Activated T-cell treated with anti-CD3 and anti-CD28 coated beads, Interleukin-2, amount 50 U/mL, for 72 hours (primary cell): ENCODE data around the gene MAP3K5. TPM values are rescaled to one million over a fixed set of nuclear protein-coding genes. Genes with fewer than 3 reads are reported as not detected.

ENCODE experiments used
- ATAC-seq, 2 donors: fragments of 150-1000 bp; cut with Tn5 transposase; replicated peaks in 1 of 2; 2 replicates each; pipeline ENCODE4 v1.10.0; 2021; ENCODE audit warnings: moderate library complexity in 2 of 2, mild to moderate bottlenecking in 1 of 2
- DNase-seq, 2 donors: peaks; one replicate each; pipeline ENCODE4 v3.0.0; 2021 to 2022; ENCODE audit warnings: mixed read lengths in 1 of 2
- H3K27ac Mint-ChIP-seq: one replicate; pipeline ENCODE4 v1.8.0; 2022; ENCODE audit warnings: mild to moderate bottlenecking, moderate library complexity, mixed read lengths
- H3K27me3 Mint-ChIP-seq: one replicate; pipeline ENCODE4 v1.8.0; 2022; ENCODE audit warnings: low read depth, mixed read lengths
- H3K36me3 Mint-ChIP-seq, 2 donors: one replicate each; pipeline ENCODE4 v1.8.0; 2022; ENCODE audit warnings: mixed read lengths in 2 of 2, mild to moderate bottlenecking in 1 of 2; ENCODE audit not compliant: insufficient read depth in 2 of 2
- H3K4me1 Mint-ChIP-seq: one replicate; pipeline ENCODE4 v1.8.0; 2022; ENCODE audit warnings: low read depth, mixed read lengths
- H3K4me3 Mint-ChIP-seq, 2 donors: one replicate each; pipeline ENCODE4 v1.8.0; 2022; ENCODE audit warnings: mild to moderate bottlenecking in 2 of 2, mixed read lengths in 2 of 2, moderate library complexity in 2 of 2
- H3K9me3 Mint-ChIP-seq, 2 donors: one replicate each; pipeline ENCODE4 v1.8.0; 2022; ENCODE audit warnings: mixed read lengths in 2 of 2
- total RNA-seq, 2 donors: library from RNA; stranded (reverse); gene quantifications; one replicate each; pipeline ENCODE4 v1.2.3, GENCODE V29; 2022

MAP3K5 gene
- total RNA-seq, 2 donors from 2014 or later = 12.8 to 18.5 TPM

GRCh38 chr6:136747507-136747906, 44.8 kb downstream of the MAP3K5 start:
- H3K36me3 Mint-ChIP-seq = peaks cover 0 to 4% of the 10 kb centered on the region in 2 donors
- H3K9me3 Mint-ChIP-seq = no peaks in the 10 kb centered on the region
- H3K4me1 Mint-ChIP-seq = peaks cover 52% of the 10 kb centered on the region
- ATAC-seq (peak in 1 of 2 donors; percentile 44), DNase-seq (no peak)
- no peak overlapping the region for H3K4me3 Mint-ChIP-seq
- H3K27ac Mint-ChIP-seq = no peak overlapping the region
- no peaks in the 10 kb centered on the region for H3K27me3 Mint-ChIP-seq

- Mint-ChIP-seq H3K27ac (no peak overlapping the region), H3K4me1 (peaks cover 30% of the 10 kb centered on the region), H3K27me3 (no peaks in the 10 kb centered on the region), H3K36me3 (peaks cover 0 to 4% of the 10 kb centered on the region in 2 donors), H3K4me3 (no peak overlapping the region), H3K9me3 (no peaks in the 10 kb centered on the region)
- DNase-seq = no peak
- ATAC-seq = no peak
These were observed 47.0 kb downstream of the MAP3K5 start for GRCh38 chr6:136745300-136745699.

GRCh38 chr6:136744889-136745288, 47.4 kb downstream of the MAP3K5 start:
- no peaks in the 10 kb centered on the region for H3K27me3 Mint-ChIP-seq
- H3K36me3 Mint-ChIP-seq = peaks cover 0 to 4% of the 10 kb centered on the region in 2 donors
- no peak overlapping the region for H3K4me3 Mint-ChIP-seq
- peaks cover 26% of the 10 kb centered on the region for H3K4me1 Mint-ChIP-seq
- ATAC-seq = no peak
- no peaks in the 10 kb centered on the region for H3K9me3 Mint-ChIP-seq
- no peak overlapping the region for H3K27ac Mint-ChIP-seq
- no peak for DNase-seq

GRCh38 chr6:136742125-136742524, 50.2 kb downstream of the MAP3K5 start:
- no peak overlapping the region for H3K4me3 Mint-ChIP-seq
- H3K9me3 Mint-ChIP-seq = no peaks in the 10 kb centered on the region
- no peak overlapping the region for H3K27ac Mint-ChIP-seq
- DNase-seq (no peak), ATAC-seq (no peak)
- H3K27me3 Mint-ChIP-seq = no peaks in the 10 kb centered on the region
- H3K4me1 Mint-ChIP-seq = peaks cover 3% of the 10 kb centered on the region
- H3K36me3 Mint-ChIP-seq = peaks cover 0 to 4% of the 10 kb centered on the region in 2 donors

GRCh38 chr6:136740050-136740974, 52.0 kb downstream of the MAP3K5 start:
- H3K27ac Mint-ChIP-seq = peak overlapping the region; percentile 12
- no peaks in the 10 kb centered on the region for H3K4me1 Mint-ChIP-seq

GRCh38 chr6:136739501-136739900, 52.8 kb downstream of the MAP3K5 start:
- ATAC-seq = no peak
- H3K9me3 Mint-ChIP-seq = no peaks in the 10 kb centered on the region

More at GRCh38 chr6:136740050-136740974, 52.0 kb downstream of the MAP3K5 start:
- no peaks in the 10 kb centered on the region for H3K9me3 Mint-ChIP-seq
- H3K27me3 Mint-ChIP-seq = no peaks in the 10 kb centered on the region
- DNase-seq = no peak
- H3K4me3 Mint-ChIP-seq = no peak overlapping the region
- ATAC-seq = no peak
- H3K36me3 Mint-ChIP-seq = peaks cover 0 to 4% of the 10 kb centered on the region in 2 donors

GRCh38 chr6:136739071-136739470, 53.2 kb downstream of the MAP3K5 start:
- Mint-ChIP-seq H3K27me3 (no peaks in the 10 kb centered on the region), H3K4me1 (no peaks in the 10 kb centered on the region), H3K36me3 (peaks cover 0 to 4% of the 10 kb centered on the region in 2 donors), H3K9me3 (no peaks in the 10 kb centered on the region), H3K4me3 (no peak overlapping the region), H3K27ac (no peak overlapping the region)
- DNase-seq (no peak), ATAC-seq (no peak)

More at GRCh38 chr6:136739501-136739900, 52.8 kb downstream of the MAP3K5 start:
- H3K4me1 Mint-ChIP-seq = no peaks in the 10 kb centered on the region
- no peaks in the 10 kb centered on the region for H3K27me3 Mint-ChIP-seq
- peaks cover 0 to 4% of the 10 kb centered on the region in 2 donors for H3K36me3 Mint-ChIP-seq
- H3K27ac Mint-ChIP-seq = no peak overlapping the region
- H3K4me3 Mint-ChIP-seq = no peak overlapping the region
- DNase-seq = no peak

GRCh38 chr6:136738692-136739057, 53.6 kb downstream of the MAP3K5 start:
- no peaks in the 10 kb centered on the region for H3K9me3 Mint-ChIP-seq
- H3K4me3 Mint-ChIP-seq = no peak overlapping the region
- no peak overlapping the region for H3K27ac Mint-ChIP-seq
- H3K4me1 Mint-ChIP-seq = no peaks in the 10 kb centered on the region
- no peak for DNase-seq
- H3K27me3 Mint-ChIP-seq = no peaks in the 10 kb centered on the region
- ATAC-seq = no peak
- H3K36me3 Mint-ChIP-seq = peaks cover 0 to 4% of the 10 kb centered on the region in 2 donors

- Mint-ChIP-seq H3K36me3 (peaks cover 0 to 3% of the 10 kb centered on the region in 2 donors), H3K4me3 (no peak overlapping the region), H3K27ac (peak overlapping the region; percentile 5), H3K4me1 (no peaks in the 10 kb centered on the region), H3K9me3 (no peaks in the 10 kb centered on the region), H3K27me3 (no peaks in the 10 kb centered on the region)
- ATAC-seq (no peak), DNase-seq (no peak)
These were observed 54.2 kb downstream of the MAP3K5 start for GRCh38 chr6:136737871-136738691.

- H3K27ac Mint-ChIP-seq = no peak overlapping the region
- no peak for DNase-seq
These were observed 54.9 kb downstream of the MAP3K5 start for GRCh38 chr6:136737374-136737844.

GRCh38 chr6:136736281-136736960, 55.9 kb downstream of the MAP3K5 start:
- H3K4me3 Mint-ChIP-seq = no peak overlapping the region
- no peak overlapping the region for H3K27ac Mint-ChIP-seq
- ATAC-seq (no peak), DNase-seq (no peak)
- H3K4me1 Mint-ChIP-seq = peaks cover 8% of the 10 kb centered on the region
- H3K27me3 Mint-ChIP-seq = no peaks in the 10 kb centered on the region
- no peaks in the 10 kb centered on the region for H3K36me3 Mint-ChIP-seq
- no peaks in the 10 kb centered on the region for H3K9me3 Mint-ChIP-seq

More at GRCh38 chr6:136737374-136737844, 54.9 kb downstream of the MAP3K5 start:
- no peak for ATAC-seq
- Mint-ChIP-seq H3K4me1 (peaks cover 3% of the 10 kb centered on the region), H3K36me3 (no peaks in the 10 kb centered on the region), H3K27me3 (no peaks in the 10 kb centered on the region), H3K9me3 (no peaks in the 10 kb centered on the region), H3K4me3 (no peak overlapping the region)

GRCh38 chr6:136734977-136735376, 57.3 kb downstream of the MAP3K5 start:
- DNase-seq (no peak), ATAC-seq (no peak)
- Mint-ChIP-seq H3K4me3 (no peak overlapping the region), H3K27me3 (no peaks in the 10 kb centered on the region), H3K4me1 (peaks cover 22% of the 10 kb centered on the region), H3K27ac (peak overlapping the region; percentile 61), H3K9me3 (no peaks in the 10 kb centered on the region), H3K36me3 (no peaks in the 10 kb centered on the region)
